OCI-LY3 (cell line): Measurements from ENCODE around the gene KDM7A.
A peak's percentile ranks its signal among the peaks of the same experiment; 100 is the strongest.

Source experiments
- H2AFZ ChIP-seq: fragments of 200-600, 300-600 bp; shearing (Covaris generic); 2 replicates; pipeline ENCODE4 v1.6.0; 2014; ENCODE audit warnings: antibody characterized with exemption, low read depth, low read length
- H3K27ac ChIP-seq: fragments of 200-600, 300-600 bp; sonication (generic); 2 replicates; pipeline ENCODE4 v1.5.1; 2014; ENCODE audit warnings: mild to moderate bottlenecking, low read length, moderate library complexity, mixed read lengths
- H3K27me3 ChIP-seq: fragments of 200-600, 300-600 bp; sonication (generic); 2 replicates; pipeline ENCODE4 v1.6.1; 2014; ENCODE audit warnings: low read depth, low read length, mixed read lengths
- H3K36me3 ChIP-seq: fragments of 200-600, 300-600 bp; sonication (generic); replicated peaks from 2 replicates; pipeline ENCODE3; 2014; ENCODE audit warnings: low read depth, low read length, mixed read lengths
- H3K4me1 ChIP-seq: fragments of 300-600, 200-600 bp; sonication (generic); 2 replicates; pipeline ENCODE4 v1.6.1; 2014; ENCODE audit warnings: low read length, mixed read lengths
- H3K4me2 ChIP-seq: fragments of 200-600, 300-600 bp; sonication (generic); 2 replicates; pipeline ENCODE4 v1.6.1; 2014; ENCODE audit warnings: low read length, mixed read lengths
- H3K4me3 ChIP-seq: fragments of 300-600, 200-600 bp; sonication (generic); 2 replicates; pipeline ENCODE4 v1.5.1; 2014; ENCODE audit warnings: antibody characterized with exemption, mild to moderate bottlenecking, low read length, moderate library complexity
- H3K79me2 ChIP-seq: fragments of 300-600, 200-600 bp; shearing (Covaris generic); 2 replicates; pipeline ENCODE4 v1.6.1; 2014; ENCODE audit warnings: mild to moderate bottlenecking, low read length, mixed read lengths
- H3K9ac ChIP-seq: fragments of 300-600, 200-600 bp; shearing (Covaris generic); 2 replicates; pipeline ENCODE4 v1.6.0; 2014; ENCODE audit warnings: mild to moderate bottlenecking, low read length, moderate library complexity
- H3K9me3 ChIP-seq: fragments of 200-600, 300-600 bp; shearing (Covaris generic); 2 replicates; pipeline ENCODE4 v1.6.1; 2014; ENCODE audit warnings: low read length, mixed read lengths; ENCODE audit not compliant: insufficient read depth
- H4K20me1 ChIP-seq: fragments of 200-600, 300-600 bp; sonication (generic); 2 replicates; pipeline ENCODE4 v1.6.1; 2016; ENCODE audit warnings: low read length, mixed read lengths; ENCODE audit not compliant: insufficient read depth
- EZH2phosphoT487 ChIP-seq: fragments of 200-600 bp; shearing (Covaris generic); IDR thresholded peaks from 2 replicates; pipeline ENCODE4 v1.6.1; 2018; ENCODE audit warnings: antibody characterized with exemption, mixed run types, low read depth
- TF ChIP-seq, protein P1 (sequence below): fragments of 200-600, 300-600 bp; sonication (generic); IDR thresholded peaks from 2 replicates; pipeline ENCODE4 v1.5.1; 2014; ENCODE audit warnings: antibody characterized with exemption, low read length, low read depth

Gene KDM7A

DNA sequence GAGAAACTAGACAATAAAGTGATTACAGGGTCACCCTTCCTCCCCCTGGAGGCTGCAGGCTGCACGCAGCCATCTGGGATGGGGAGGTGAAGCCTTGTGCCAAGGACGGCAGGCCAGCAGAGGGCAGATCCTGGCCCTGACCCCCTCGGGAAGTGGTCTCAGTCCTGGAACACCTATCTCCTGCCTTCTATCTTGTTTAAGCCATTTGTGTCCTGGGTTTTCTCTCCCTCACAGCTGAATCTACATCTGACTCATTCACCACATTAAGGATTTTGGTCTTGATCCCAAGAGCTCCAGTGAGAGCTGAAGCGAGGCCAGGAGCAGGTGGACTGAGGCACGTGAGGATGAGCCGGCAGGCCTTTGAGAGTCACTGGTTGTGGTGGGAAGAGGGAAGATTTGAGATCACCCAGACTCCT, 97.7 kb downstream of the KDM7A start:
- H3K4me2 ChIP-seq: no peak overlapping the region
- H2AFZ ChIP-seq: no peak overlapping the region
- no peak overlapping the region for H3K4me3 ChIP-seq
- peaks cover 1% of the 10 kb centered on the region; the same call in 1 of the 2 replicates for H3K4me1 ChIP-seq
- peaks cover 53% of the 10 kb centered on the region for H3K27me3 ChIP-seq
- H3K79me2 ChIP-seq: no peaks in the 10 kb centered on the region
- no peak overlapping the region for H3K9ac ChIP-seq
- H3K36me3 ChIP-seq: no peaks in the 10 kb centered on the region
- no peaks in the 10 kb centered on the region for H4K20me1 ChIP-seq
- no peak overlapping the region for H3K27ac ChIP-seq
- no peak for TF ChIP-seq EZH2phosphoT487
- TF ChIP-seq, protein P1, sequence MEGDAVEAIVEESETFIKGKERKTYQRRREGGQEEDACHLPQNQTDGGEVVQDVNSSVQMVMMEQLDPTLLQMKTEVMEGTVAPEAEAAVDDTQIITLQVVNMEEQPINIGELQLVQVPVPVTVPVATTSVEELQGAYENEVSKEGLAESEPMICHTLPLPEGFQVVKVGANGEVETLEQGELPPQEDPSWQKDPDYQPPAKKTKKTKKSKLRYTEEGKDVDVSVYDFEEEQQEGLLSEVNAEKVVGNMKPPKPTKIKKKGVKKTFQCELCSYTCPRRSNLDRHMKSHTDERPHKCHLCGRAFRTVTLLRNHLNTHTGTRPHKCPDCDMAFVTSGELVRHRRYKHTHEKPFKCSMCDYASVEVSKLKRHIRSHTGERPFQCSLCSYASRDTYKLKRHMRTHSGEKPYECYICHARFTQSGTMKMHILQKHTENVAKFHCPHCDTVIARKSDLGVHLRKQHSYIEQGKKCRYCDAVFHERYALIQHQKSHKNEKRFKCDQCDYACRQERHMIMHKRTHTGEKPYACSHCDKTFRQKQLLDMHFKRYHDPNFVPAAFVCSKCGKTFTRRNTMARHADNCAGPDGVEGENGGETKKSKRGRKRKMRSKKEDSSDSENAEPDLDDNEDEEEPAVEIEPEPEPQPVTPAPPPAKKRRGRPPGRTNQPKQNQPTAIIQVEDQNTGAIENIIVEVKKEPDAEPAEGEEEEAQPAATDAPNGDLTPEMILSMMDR: peak; percentile 11; the same call in 1 of the 2 replicates
- H3K9me3 ChIP-seq: no peaks in the 10 kb centered on the region

DNA sequence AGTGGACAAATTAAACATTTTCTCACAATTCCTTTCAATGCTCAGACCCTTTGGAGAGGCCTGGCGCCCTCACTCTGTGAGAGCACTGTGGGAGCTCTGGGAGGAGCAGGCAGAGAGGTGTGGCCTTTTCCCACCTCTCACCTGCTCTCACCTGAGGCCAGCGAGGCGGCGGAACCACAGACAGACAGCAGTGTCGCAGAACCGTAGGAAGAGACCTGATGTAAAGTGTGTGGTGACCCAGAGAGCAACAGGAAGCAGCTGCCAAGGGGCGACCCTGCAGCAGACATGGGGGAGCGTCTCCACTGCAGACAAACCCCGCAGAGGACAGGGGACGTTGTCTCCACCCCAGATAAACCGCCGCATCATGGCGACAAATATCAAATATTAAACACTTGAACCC, 98.4 kb downstream of the KDM7A start:
- TF ChIP-seq, protein P1: no peak
- TF ChIP-seq EZH2phosphoT487: no peak
- H4K20me1 ChIP-seq: no peaks in the 10 kb centered on the region
- no peak overlapping the region for H3K9ac ChIP-seq
- no peak overlapping the region for H3K4me3 ChIP-seq
- H3K4me1 ChIP-seq: no peaks in the 10 kb centered on the region
- H3K79me2 ChIP-seq: no peaks in the 10 kb centered on the region
- H2AFZ ChIP-seq: no peak overlapping the region
- H3K36me3 ChIP-seq: no peaks in the 10 kb centered on the region
- H3K27ac ChIP-seq: no peak overlapping the region
- no peaks in the 10 kb centered on the region for H3K9me3 ChIP-seq
- H3K4me2 ChIP-seq: no peak overlapping the region
- H3K27me3 ChIP-seq: peaks cover 48% of the 10 kb centered on the region

DNA sequence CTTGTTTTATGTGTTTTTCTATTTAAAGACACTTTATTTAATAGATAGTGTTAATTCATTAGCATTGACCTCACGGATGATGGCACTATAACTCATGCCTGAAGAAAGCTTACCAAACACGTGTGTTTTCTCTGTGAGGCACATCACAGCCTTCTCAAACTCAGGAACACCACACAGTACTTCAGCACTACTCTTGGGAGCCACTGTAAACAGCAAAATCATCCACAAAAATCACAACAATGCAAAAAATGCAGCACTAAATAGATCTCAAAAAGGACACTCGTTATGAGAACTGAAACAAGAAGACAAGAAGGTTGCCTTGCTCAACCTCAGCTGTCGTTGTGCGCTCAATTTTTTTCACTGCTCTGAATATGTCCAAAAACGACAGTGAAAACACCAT, 102.0 kb downstream of the KDM7A start:
- Histone ChIP-seq H3K9me3 (no peaks in the 10 kb centered on the region), H3K27ac (no peak overlapping the region), H3K36me3 (no peaks in the 10 kb centered on the region), H3K27me3 (peaks cover 45% of the 10 kb centered on the region; the same call in 1 of the 2 replicates), H3K4me1 (no peaks in the 10 kb centered on the region), H4K20me1 (no peaks in the 10 kb centered on the region), H3K79me2 (no peaks in the 10 kb centered on the region), H3K4me2 (no peak overlapping the region), H3K4me3 (no peak overlapping the region), H2AFZ (no peak overlapping the region), H3K9ac (no peak overlapping the region)
- TF ChIP-seq EZH2phosphoT487: no peak
- TF ChIP-seq, protein P1: no peak

- H3K79me2 ChIP-seq: no peaks in the 10 kb centered on the region
- TF ChIP-seq, protein P1: no peak
- no peak for TF ChIP-seq EZH2phosphoT487
- no peak overlapping the region for H3K9ac ChIP-seq
- H2AFZ ChIP-seq: no peak overlapping the region
- peaks cover 7% of the 10 kb centered on the region for H3K9me3 ChIP-seq
- H3K27me3 ChIP-seq: peaks cover 37% of the 10 kb centered on the region; the same call in 1 of the 2 replicates
- H3K4me1 ChIP-seq: no peaks in the 10 kb centered on the region
- H3K4me2 ChIP-seq: no peak overlapping the region
- H3K4me3 ChIP-seq: no peak overlapping the region
- H3K36me3 ChIP-seq: no peaks in the 10 kb centered on the region
- no peak overlapping the region for H3K27ac ChIP-seq
- H4K20me1 ChIP-seq: no peaks in the 10 kb centered on the region
Measured at GRCh38 chr7:140070546-140070945, 106.2 kb downstream of the KDM7A start.
